Activated T-helper 1 cell treated with Interleukin-2 at 50 U/mL for 16 hours (primary cell): ENCODE data around the gene NMRAL1.
A peak's percentile ranks its signal among the peaks of the same experiment; 100 is the strongest.

Experiments
- DNase-seq: peaks from one replicate; pipeline ENCODE4 v3.0.0-alpha.2; 2020; ENCODE audit warnings: low read depth

Gene NMRAL1

GRCh38 chr16:4426021-4426684 is 48.3 kb downstream of the NMRAL1 start:
- DNase-seq = no peak

GRCh38 chr16:4425378-4426020 is 48.9 kb downstream of the NMRAL1 start, which contains the start of gene DNAJA3:
DNAJA3 (plus strand) TSS chr16:4425868; CDS start chr16:4425882, 14 bp downstream.
- peak; percentile 90 for DNase-seq

- no peak for DNase-seq
These were observed 53.8 kb downstream of the NMRAL1 start for GRCh38 chr16:4420505-4421105.

GRCh38 chr16:4419402-4419959 is 54.9 kb downstream of the NMRAL1 start:
- no peak for DNase-seq

- peak; percentile 99 for DNase-seq
These were observed 58.0 kb downstream of the NMRAL1 start, which contains the start of gene CORO7 for GRCh38 chr16:4416200-4417032. CORO7 (minus strand) TSS chr16:4416596; CDS start chr16:4416518, 78 bp downstream.

- peak; percentile 48 for DNase-seq
These were observed 58.8 kb downstream of the NMRAL1 start for GRCh38 chr16:4415538-4416199.

- peak; percentile 69 for DNase-seq
These were observed 60.1 kb downstream of the NMRAL1 start for GRCh38 chr16:4414187-4414917.

GRCh38 chr16:4412854-4413253 is 61.6 kb downstream of the NMRAL1 start:
- DNase-seq = no peak

- no peak for DNase-seq
These were observed 62.3 kb downstream of the NMRAL1 start for GRCh38 chr16:4412159-4412558.
